ENCODE data around the gene RMRP. TPM values are rescaled to one million over a fixed set of nuclear protein-coding genes. Genes with fewer than 3 reads are reported as not detected.

The RMRP gene
- total RNA-seq, 1 experiment from 2014 or later: 36,790 TPM

- peak; percentile 87 for ATAC-seq
- no TSS peak for BruUV-seq (replicated peaks)
These were observed 38.2 kb upstream of the RMRP start for GRCh38 chr9:35695943-35696401.

GRCh38 chr9:35691757-35692301 is 34.0 kb upstream of the RMRP start:
- Histone ChIP-seq H3K36me3 (ENCODE audit: low read depth, low read length) (peaks cover 5% of the 10 kb centered on the region), H3K27me3 (ENCODE audit: low read length) (no peaks in the 10 kb centered on the region), H3K4me1 (ENCODE audit: insufficient read depth, low read length) (peaks cover 45% of the 10 kb centered on the region), H3K9ac (ENCODE audit: low read length) (0 out of 2 replicates have a peak overlapping the region, but pooled peaks have one; percentile 85), H3K27ac (ENCODE audit: low read length) (no peak overlapping the region), H3K9me2 (replicated peaks; ENCODE audit: low read length) (no peaks in the 10 kb centered on the region), H3K4me2 (ENCODE audit: low read length) (no peak overlapping the region; the same call in 1 of the 2 replicates), H3F3A (ENCODE audit: low read length, unreplicated experiment) (no peaks in the 10 kb centered on the region), H3K79me2 (ENCODE audit: low read length) (no peaks in the 10 kb centered on the region), H2AFZ (ENCODE audit: low read length) (no peak overlapping the region; the same call in 1 of the 2 replicates), H3K4me3 (ENCODE audit: low read length) (peak overlapping the region; percentile 83; the same call in 1 of the 2 replicates), H4K20me1 (ENCODE audit: low read length) (no peaks in the 10 kb centered on the region), H3K9me3 (ENCODE audit: low read length) (no peaks in the 10 kb centered on the region)
- TF ChIP-seq EZH2phosphoT487 (IDR thresholded peaks at IDR 0.05; ENCODE audit: borderline replicate concordance, low read length): no peak
- TF ChIP-seq CTCF (conservative IDR thresholded peaks at IDR 0.05; ENCODE audit: low read depth, low read length): no peak
- no peak for TF ChIP-seq EZH2 (IDR thresholded peaks at IDR 0.05; ENCODE audit: low read length, unreplicated experiment)
- DNase-seq (no peak), ATAC-seq (no peak)
- intact Hi-C loops (cut with micrococcal nuclease): no loop called here
- no TSS peak for BruUV-seq (replicated peaks)
- CTCF ChIA-PET: interaction anchor here (0.7 kb wide), 1 partner anchor 31 kb away, joined by 8 read pairs; no protein-coding TSS in a partner anchor
- POLR2A ChIA-PET (ENCODE audit: unreplicated experiment): interaction anchor here (0.6 kb wide), 1 partner anchor 1179 kb away, joined by 5 read pairs; no protein-coding TSS in a partner anchor

More at GRCh38 chr9:35695943-35696401, 38.2 kb upstream of the RMRP start:
- Histone ChIP-seq H3F3A (ENCODE audit: low read length, unreplicated experiment) (no peaks in the 10 kb centered on the region), H3K9me2 (replicated peaks; ENCODE audit: low read length) (no peaks in the 10 kb centered on the region), H3K27me3 (ENCODE audit: low read length) (no peaks in the 10 kb centered on the region), H3K79me2 (ENCODE audit: low read length) (no peaks in the 10 kb centered on the region), H3K9ac (ENCODE audit: low read length) (peak overlapping the region; percentile 35; the same call in 1 of the 2 replicates), H3K4me1 (ENCODE audit: insufficient read depth, low read length) (peaks cover 18% of the 10 kb centered on the region), H3K4me3 (ENCODE audit: low read length) (no peak overlapping the region), H4K20me1 (ENCODE audit: low read length) (no peaks in the 10 kb centered on the region), H2AFZ (ENCODE audit: low read length) (no peak overlapping the region), H3K9me3 (ENCODE audit: low read length) (no peaks in the 10 kb centered on the region), H3K36me3 (ENCODE audit: low read depth, low read length) (peaks cover 20% of the 10 kb centered on the region), H3K4me2 (ENCODE audit: low read length) (no peak overlapping the region; the same call in 1 of the 2 replicates), H3K27ac (ENCODE audit: low read length) (peak overlapping the region; percentile 73)
- ChIA-PET POLR2A (ENCODE audit: unreplicated experiment) (interaction anchor here (1.0 kb wide), 1 partner anchor 53 kb away, joined by 3 read pairs; the partner anchor contains the start of genes GBA2 and RGP1), CTCF (interaction anchor here (1.2 kb wide), 2 partner anchors 35 to 36 kb away, joined by 3 to 5 read pairs; partner anchors contain the start of genes CREB3 and TLN1)
- TF ChIP-seq EZH2 (IDR thresholded peaks at IDR 0.05; ENCODE audit: low read length, unreplicated experiment): no peak
- no peak for TF ChIP-seq CTCF (conservative IDR thresholded peaks at IDR 0.05; ENCODE audit: low read depth, low read length)
- no peak for TF ChIP-seq EZH2phosphoT487 (IDR thresholded peaks at IDR 0.05; ENCODE audit: borderline replicate concordance, low read length)
- DNase-seq: peak; percentile 71
- intact Hi-C loops (cut with micrococcal nuclease): loop anchor here (5.0 kb wide), 1 partner anchor 39 kb away; the partner anchor contains the start of genes CCDC107 and RMRP

- POLR2A ChIA-PET (ENCODE audit: unreplicated experiment): no interaction called here
- Histone ChIP-seq H3K9me2 (replicated peaks; ENCODE audit: low read length) (no peaks in the 10 kb centered on the region), H3K36me3 (ENCODE audit: low read depth, low read length) (0 out of 2 replicates have a peak, but pooled peaks cover under 1% of the 10 kb centered on the region), H3K9ac (ENCODE audit: low read length) (peak overlapping the region; percentile 85), H3K4me2 (ENCODE audit: low read length) (peak overlapping the region; percentile 88), H4K20me1 (ENCODE audit: low read length) (no peaks in the 10 kb centered on the region), H3K27ac (ENCODE audit: low read length) (peak overlapping the region; percentile 56), H3K9me3 (ENCODE audit: low read length) (no peaks in the 10 kb centered on the region), H2AFZ (ENCODE audit: low read length) (peak overlapping the region; percentile 94), H3F3A (ENCODE audit: low read length, unreplicated experiment) (no peaks in the 10 kb centered on the region), H3K27me3 (ENCODE audit: low read length) (no peaks in the 10 kb centered on the region), H3K79me2 (ENCODE audit: low read length) (no peaks in the 10 kb centered on the region), H3K4me3 (ENCODE audit: low read length) (peak overlapping the region; percentile 83), H3K4me1 (ENCODE audit: insufficient read depth, low read length) (peaks cover 40% of the 10 kb centered on the region)
- TF ChIP-seq EZH2phosphoT487 (IDR thresholded peaks at IDR 0.05; ENCODE audit: borderline replicate concordance, low read length): no peak
- TF ChIP-seq EZH2 (IDR thresholded peaks at IDR 0.05; ENCODE audit: low read length, unreplicated experiment): no peak
- TF ChIP-seq CTCF (conservative IDR thresholded peaks at IDR 0.05; ENCODE audit: low read depth, low read length): no peak
- ATAC-seq (no peak), DNase-seq (peak; percentile 7)
- CTCF ChIA-PET: no interaction called here
- intact Hi-C loops (cut with micrococcal nuclease): no loop called here
- BruUV-seq (replicated peaks): no TSS peak
These were observed 33.5 kb upstream of the RMRP start for GRCh38 chr9:35691334-35691650.
